ENCODE results near the gene ZNF587B. TPM values are rescaled to one million over a fixed set of nuclear protein-coding genes. Genes with fewer than 3 reads are reported as not detected.
"Not testable (repeated sequence)": the region's sequence is repeated elsewhere in the genome, so short reads cannot be mapped to it uniquely, and the experiment has no call there.

The ZNF587B gene
- total and polyA plus RNA-seq, 5 experiments from 2014 or later: 0.27 to 29.9 (median 1.3) TPM

- not testable (repeated sequence) for H3K4me3 Mint-ChIP-seq, DNase-seq, H3K27me3 Mint-ChIP-seq, ATAC-seq, H3K4me1 Mint-ChIP-seq
- H3K9me3 Mint-ChIP-seq: peaks cover 0 to 93% (median 36%) of the 10 kb centered on the region in 9 donors
- H3K36me3 Mint-ChIP-seq: peaks cover 39 to 85% (median 56%) of the 10 kb centered on the region in 3 donors
- peak overlapping the region in 1 of 10 donors; percentile 15 for H3K27ac Mint-ChIP-seq
- POLR2A ChIA-PET: interaction anchor here (0.6 to 0.9 kb wide), 2 partner anchors 128 to 179 kb away, joined by 3 read pairs; no protein-coding TSS in a partner anchor
Measured at GRCh38 chr19:57873883-57874799, 44.0 kb downstream of the ZNF587B start.

GRCh38 chr19:57886046-57886445, 55.9 kb downstream of the ZNF587B start:
- Mint-ChIP-seq H3K27me3 (no peaks in the 10 kb centered on the region), H3K4me3 (peak overlapping the region in 6 of 10 donors; percentile 10 to 48 (median 38)), H3K9me3 (peaks cover 0 to 82% (median 36%) of the 10 kb centered on the region in 9 donors), H3K4me1 (peaks cover 17 to 41% (median 27%) of the 10 kb centered on the region in 4 donors), H3K36me3 (peaks cover 47 to 72% (median 55%) of the 10 kb centered on the region in 3 donors), H3K27ac (no peak overlapping the region)
- POLR2A ChIA-PET: interaction anchor here (1.7 kb wide), 1 partner anchor 18 kb away, joined by 5 read pairs; no protein-coding TSS in a partner anchor
- DNase-seq (no peak), ATAC-seq (no peak)

GRCh38 chr19:57887195-57887941, 57.3 kb downstream of the ZNF587B start:
- peak overlapping the region in 7 of 10 donors; percentile 17 to 93 (median 84) for H3K27ac Mint-ChIP-seq
- H3K4me3 Mint-ChIP-seq: peak overlapping the region; percentile 85 to 96 (median 92)
- POLR2A ChIA-PET: interaction anchor here (1.3 to 1.9 kb wide), 5 partner anchors 19 to 116 kb away, joined by 4 to 7 read pairs (median 5); partner anchors contain the start of genes ZNF417, ZNF587 and ZNF606
- DNase-seq (no peak), ATAC-seq (no peak)
- H3K27me3 Mint-ChIP-seq: no peaks in the 10 kb centered on the region
- H3K4me1 Mint-ChIP-seq: peaks cover 17 to 41% (median 27%) of the 10 kb centered on the region in 4 donors
- peaks cover 47 to 78% (median 55%) of the 10 kb centered on the region in 3 donors for H3K36me3 Mint-ChIP-seq
- peaks cover 0 to 88% (median 36%) of the 10 kb centered on the region in 9 donors for H3K9me3 Mint-ChIP-seq

- peak in 1 of 2 donors; percentile 1 for ATAC-seq
- Mint-ChIP-seq H3K9me3 (peaks cover 0 to 87% (median 36%) of the 10 kb centered on the region in 9 donors), H3K4me3 (peak overlapping the region; percentile 85 to 96 (median 92)), H3K36me3 (peaks cover 43 to 72% (median 49%) of the 10 kb centered on the region in 3 donors), H3K4me1 (peaks cover 17 to 38% (median 27%) of the 10 kb centered on the region in 4 donors), H3K27ac (peak overlapping the region; percentile 74 to 97 (median 92)), H3K27me3 (no peaks in the 10 kb centered on the region)
- POLR2A ChIA-PET: interaction anchor here (0.6 to 1.9 kb wide), 8 partner anchors 29 to 479 kb away, joined by 3 to 7 read pairs (median 4); partner anchors contain the start of genes ZNF417, ZNF586, ZNF587 and ZNF606
- no peak for DNase-seq
Measured at GRCh38 chr19:57888107-57888559, 58.0 kb downstream of the ZNF587B start.

DNA sequence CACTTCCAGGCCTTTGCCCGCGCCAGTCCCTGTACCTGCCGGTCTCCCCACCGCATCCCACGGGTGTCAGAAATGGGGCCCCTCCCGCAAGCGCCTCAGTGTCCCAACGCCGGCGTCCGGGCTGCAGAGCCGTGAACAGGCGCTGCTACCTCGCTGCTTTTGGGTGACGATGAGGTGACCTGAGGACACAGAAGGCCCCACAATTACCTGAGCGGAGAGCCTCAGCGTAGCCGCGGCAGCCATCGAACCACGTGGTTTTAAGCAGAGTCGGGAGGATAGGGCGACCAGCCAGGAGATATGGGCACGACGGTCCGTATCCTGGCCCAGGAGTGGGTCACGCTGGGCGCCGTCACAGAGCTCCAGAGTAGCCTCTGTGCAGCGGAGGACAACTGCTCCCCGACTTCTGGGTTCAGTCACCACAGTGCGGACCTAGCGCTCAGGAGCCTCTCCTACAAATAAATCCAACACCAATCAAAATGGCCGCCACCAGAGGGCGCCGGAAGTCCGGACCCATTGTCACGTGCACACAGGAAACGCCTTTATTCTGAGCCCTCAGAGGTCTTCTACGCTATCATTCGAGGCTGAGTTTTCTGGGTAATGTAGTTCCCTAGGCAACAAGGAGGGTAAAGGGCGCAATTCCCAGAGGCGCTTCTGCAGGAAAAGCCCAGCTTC, 58.6 kb downstream of the ZNF587B start, which contains the start of gene ZNF814:
ZNF814 (minus strand) TSS at position 478 of the 672 bp plus-strand sequence; CDS start at position 243, 235 bp downstream.
- H3K9me3 Mint-ChIP-seq: peaks cover 0 to 81% (median 36%) of the 10 kb centered on the region in 9 donors
- POLR2A ChIA-PET: interaction anchor here (0.6 to 1.9 kb wide), 8 partner anchors 28 to 479 kb away, joined by 3 to 7 read pairs (median 4); partner anchors contain the start of genes ZNF417, ZNF586, ZNF587 and ZNF606

GRCh38 chr19:57890706-57891105, 60.6 kb downstream of the ZNF587B start:
- H3K4me3 Mint-ChIP-seq, H3K27ac Mint-ChIP-seq, H3K27me3 Mint-ChIP-seq, DNase-seq, ATAC-seq: not testable (repeated sequence)
- POLR2A ChIA-PET: interaction anchor here (0.5 kb wide), 1 partner anchor 200 kb away, joined by 3 read pairs; no protein-coding TSS in a partner anchor
- Mint-ChIP-seq H3K4me1 (peaks cover 17 to 28% (median 24%) of the 10 kb centered on the region in 4 donors), H3K9me3 (peaks cover 0 to 64% (median 32%) of the 10 kb centered on the region in 9 donors), H3K36me3 (peaks cover 23 to 50% (median 37%) of the 10 kb centered on the region in 3 donors)

More for the DNA sequence above, 58.6 kb downstream of the ZNF587B start, which contains the start of gene ZNF814:
- DNase-seq (peak; percentile 60 to 94 (median 80)), ATAC-seq (peak; percentile 94 to 95)
- Mint-ChIP-seq H3K27me3 (no peaks in the 10 kb centered on the region), H3K4me3 (peak within 1 kb of the TSS; percentile 85 to 96 (median 92)), H3K36me3 (peaks cover 43 to 67% (median 44%) of the 10 kb centered on the region in 3 donors), H3K27ac (peak within 1 kb of the TSS; percentile 74 to 97 (median 92)), H3K4me1 (peaks cover 17 to 38% (median 27%) of the 10 kb centered on the region in 4 donors)

Other genes starting within 250 kb of the ZNF587B start
- 10 to 100 TPM; 23.9 to 24.9 TPM for gene ZIK1, start 246.2 kb upstream of the ZNF587B start, total RNA-seq
- 10 to 100 TPM in 1 of 3 donors, 1 to 10 TPM in 2; 4.2 to 11.4 (median 7.9) TPM for gene ZIK1, start 246.2 kb upstream of the ZNF587B start, polyA plus RNA-seq
- gene ZNF530, start 230.4 kb upstream of the ZNF587B start, total RNA-seq: 10 to 100 TPM; 11.6 to 14.2 TPM
- gene ZNF530, start 230.4 kb upstream of the ZNF587B start, polyA plus RNA-seq: 1 to 10 TPM in 2 of 3 donors, under 1 TPM in 1; 0.98 to 5.6 (median 5.4) TPM
- 10 to 100 TPM; 45.6 to 48.1 TPM for gene ZNF134, start 216.1 kb upstream of the ZNF587B start, total RNA-seq
- gene ZNF134, start 216.1 kb upstream of the ZNF587B start, polyA plus RNA-seq: 10 to 100 TPM in 2 of 3 donors, 1 to 10 TPM in 1; 9.6 to 15.1 (median 13.7) TPM
- gene ZNF211, start 197.1 kb upstream of the ZNF587B start, total RNA-seq: 10 to 100 TPM; 49.9 to 56.6 TPM
- 10 to 100 TPM; 13.5 to 18.5 (median 15.5) TPM for gene ZNF211, start 197.1 kb upstream of the ZNF587B start, polyA plus RNA-seq
- gene ZSCAN4, start 161.4 kb upstream of the ZNF587B start, total RNA-seq: not detected
- gene ZSCAN4, start 161.4 kb upstream of the ZNF587B start, polyA plus RNA-seq: not detected
- gene ZNF551, start 148.3 kb upstream of the ZNF587B start, total RNA-seq: 10 to 100 TPM; 24.7 to 28.1 TPM
- 10 to 100 TPM in 2 of 3 donors, 1 to 10 TPM in 1; 8.1 to 10.5 (median 10.3) TPM for gene ZNF551, start 148.3 kb upstream of the ZNF587B start, polyA plus RNA-seq
- gene ZNF154, start 121.1 kb upstream of the ZNF587B start, total RNA-seq: 10 to 100 TPM; 60.5 to 60.6 TPM
- gene ZNF154, start 121.1 kb upstream of the ZNF587B start, polyA plus RNA-seq: 1 to 10 TPM; 1.1 to 2.4 (median 1.2) TPM
- 10 to 100 TPM; 46.0 to 46.8 TPM for gene ZNF671, start 102.7 kb upstream of the ZNF587B start, total RNA-seq
- 10 to 100 TPM; 17.2 to 28.0 (median 24.7) TPM for gene ZNF671, start 102.7 kb upstream of the ZNF587B start, polyA plus RNA-seq
- 10 to 100 TPM; 42.9 to 52.0 TPM for gene ZNF776, start 83.5 kb upstream of the ZNF587B start, total RNA-seq
- gene ZNF776, start 83.5 kb upstream of the ZNF587B start, polyA plus RNA-seq: 10 to 100 TPM in 1 of 3 donors, 1 to 10 TPM in 2; 8.2 to 11.9 (median 8.4) TPM
- gene ZNF586, start 60.6 kb upstream of the ZNF587B start, total RNA-seq: 10 to 100 TPM; 46.6 to 46.9 TPM
- 10 to 100 TPM; 17.7 to 21.5 (median 20.3) TPM for gene ZNF586, start 60.6 kb upstream of the ZNF587B start, polyA plus RNA-seq
- gene ZNF552, start 15.4 kb upstream of the ZNF587B start, total RNA-seq: 10 to 100 TPM; 17.3 to 21.8 TPM
- 10 to 100 TPM in 1 of 3 donors, 1 to 10 TPM in 2; 6.4 to 12.4 (median 7.4) TPM for gene ZNF552, start 15.4 kb upstream of the ZNF587B start, polyA plus RNA-seq
- gene ZNF587, start 19.6 kb downstream of the ZNF587B start, total RNA-seq: 10 to 100 TPM; 61.9 to 69.2 TPM
- gene ZNF587, start 19.6 kb downstream of the ZNF587B start, polyA plus RNA-seq: 1 to 10 TPM; 1.3 to 7.4 (median 4.7) TPM
- 10 to 100 TPM; 84.6 to 85.1 TPM for gene ZNF814, start 58.7 kb downstream of the ZNF587B start, total RNA-seq
- 10 to 100 TPM; 13.2 to 32.2 (median 20.9) TPM for gene ZNF814, start 58.7 kb downstream of the ZNF587B start, polyA plus RNA-seq
- 10 to 100 TPM; 44.2 to 50.1 TPM for gene ZNF417, start 86.3 kb downstream of the ZNF587B start, total RNA-seq
- gene ZNF417, start 86.3 kb downstream of the ZNF587B start, polyA plus RNA-seq: 1 to 10 TPM; 1.6 to 6.0 (median 1.8) TPM
- 10 to 100 TPM; 28.0 to 31.8 TPM for gene ZNF418, start 105.1 kb downstream of the ZNF587B start, total RNA-seq
- 1 to 10 TPM in 2 of 3 donors, not detected in 1; 1.0 to 2.1 TPM for gene ZNF418, start 105.1 kb downstream of the ZNF587B start, polyA plus RNA-seq
- 10 to 100 TPM; 21.8 to 22.8 TPM for gene ZNF256, start 117.4 kb downstream of the ZNF587B start, total RNA-seq
- gene ZNF256, start 117.4 kb downstream of the ZNF587B start, polyA plus RNA-seq: 1 to 10 TPM; 4.5 to 6.2 (median 4.9) TPM
- gene C19orf18, start 144.2 kb downstream of the ZNF587B start, total RNA-seq: 1 to 10 TPM; 2.2 to 2.9 TPM
- gene C19orf18, start 144.2 kb downstream of the ZNF587B start, polyA plus RNA-seq: under 1 TPM in 1 of 3 donors, not detected in 2; 0.24 TPM
- 10 to 100 TPM; 52.6 to 53.2 TPM for gene ZNF606, start 172.5 kb downstream of the ZNF587B start, total RNA-seq
- gene ZNF606, start 172.5 kb downstream of the ZNF587B start, polyA plus RNA-seq: 1 to 10 TPM; 2.1 to 6.5 (median 6.0) TPM
- gene ZSCAN1, start 203.7 kb downstream of the ZNF587B start, total RNA-seq: not detected
- gene ZSCAN1, start 203.7 kb downstream of the ZNF587B start, polyA plus RNA-seq: not detected
- gene ZNF135, start 229.0 kb downstream of the ZNF587B start, total RNA-seq: 10 to 100 TPM; 13.3 to 15.4 TPM
- gene ZNF135, start 229.0 kb downstream of the ZNF587B start, polyA plus RNA-seq: 1 to 10 TPM in 2 of 3 donors, under 1 TPM in 1; 0.79 to 4.3 (median 3.8) TPM